GM10266 (cell line): Measurements from ENCODE around the gene EGFL7.
"Not testable (repeated sequence)": the region's sequence is repeated elsewhere in the genome, so short reads cannot be mapped to it uniquely, and the experiment has no call there.

Experiments
- DNase-seq: peaks from one replicate; pipeline ENCODE4 v3.0.0; 2012; ENCODE audit errors: extremely low spot score
- CTCF ChIP-seq: IDR thresholded peaks from 2 replicates; pipeline ENCODE4 v1.5.1; 2012; ENCODE audit warnings: mild to moderate bottlenecking, low read depth; ENCODE audit not compliant: control insufficient read depth, insufficient read depth; ENCODE audit errors: missing control alignments

Gene EGFL7

GRCh38 chr9:136705564-136705963 is 42.8 kb downstream of the EGFL7 start:
- no peak for DNase-seq

GRCh38 chr9:136707011-136707410 is 44.3 kb downstream of the EGFL7 start:
- no peak for DNase-seq
- TF ChIP-seq CTCF, result no peak

More at GRCh38 chr9:136705564-136705963, 42.8 kb downstream of the EGFL7 start:
- TF ChIP-seq CTCF, result no peak

DNA sequence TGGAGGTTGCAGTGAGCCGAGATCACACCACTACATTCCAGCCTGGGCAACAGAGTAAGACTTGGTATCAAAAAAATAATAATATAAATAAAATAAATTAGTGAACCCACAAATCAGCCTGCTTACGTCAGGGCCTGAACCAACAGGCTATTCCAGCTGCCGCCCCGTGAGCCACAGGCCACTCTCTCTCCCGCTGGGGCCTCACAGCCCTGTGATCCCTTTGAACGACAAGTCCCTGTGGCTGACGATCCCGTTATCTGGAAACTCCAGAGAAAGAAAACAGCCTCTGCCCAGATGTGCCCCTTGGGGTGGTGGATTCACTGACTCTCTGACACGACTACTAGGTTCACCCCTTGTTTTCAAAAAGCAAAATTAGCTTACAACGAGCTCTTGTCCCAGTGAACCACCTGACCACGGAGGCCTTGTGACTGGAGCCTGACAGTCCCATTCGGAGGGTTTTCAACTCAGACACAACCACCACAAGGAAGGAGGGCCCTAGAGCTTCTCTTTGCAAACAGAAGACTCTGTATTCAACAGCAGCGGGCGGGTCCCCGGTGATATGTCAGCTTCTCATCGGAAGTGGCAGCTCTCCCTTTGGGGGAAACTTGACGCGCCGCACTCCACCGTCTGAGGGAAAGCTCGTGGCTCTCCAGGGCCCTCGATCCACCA is 45.3 kb downstream of the EGFL7 start:
- no peak for TF ChIP-seq CTCF

GRCh38 chr9:136709454-136710109 is 46.9 kb downstream of the EGFL7 start:
- TF ChIP-seq CTCF, result no peak
- no peak for DNase-seq

More for the DNA sequence above, 45.3 kb downstream of the EGFL7 start:
- no peak for DNase-seq

DNA sequence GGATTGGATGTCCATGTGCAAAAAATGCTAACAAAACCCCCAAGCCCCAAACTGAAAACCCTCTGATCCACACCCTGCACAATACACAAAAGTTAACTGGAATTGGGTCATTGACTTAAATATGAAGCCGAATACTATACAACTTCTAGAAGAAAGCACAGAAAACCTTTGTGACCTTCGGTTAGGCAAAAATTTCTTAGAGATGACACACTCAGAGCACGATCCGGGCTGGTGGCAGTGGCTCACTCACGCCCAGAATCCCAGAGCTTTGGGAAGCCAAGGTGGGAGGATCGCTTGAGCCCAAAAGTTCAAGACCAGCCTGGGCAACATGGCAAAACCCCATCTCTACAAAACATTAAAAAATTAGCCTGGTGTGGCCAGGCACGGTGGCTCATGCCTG is 47.8 kb downstream of the EGFL7 start:
- no peak for TF ChIP-seq CTCF
- no peak for DNase-seq

DNA sequence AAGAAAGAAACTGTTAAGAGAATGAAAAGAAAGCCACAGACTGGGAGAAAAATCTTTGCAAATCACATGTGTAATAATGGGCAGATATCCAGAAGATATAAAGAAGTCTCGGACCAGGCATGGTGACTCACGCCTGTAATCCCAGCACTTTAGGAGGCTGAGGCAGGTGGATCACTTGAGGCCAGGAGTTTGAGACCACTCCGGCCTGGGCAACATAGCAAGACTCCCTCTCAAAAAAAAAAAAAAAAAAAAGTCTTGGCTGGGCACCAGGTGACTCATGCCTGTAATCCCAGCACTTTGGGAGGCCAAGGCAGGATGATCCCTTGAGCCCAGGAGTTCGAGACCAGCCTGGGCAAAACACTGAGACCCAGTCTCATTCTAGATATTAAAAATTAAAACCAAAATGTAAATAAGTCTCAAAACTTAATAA is 48.5 kb downstream of the EGFL7 start:
- DNase-seq, result not testable (repeated sequence)

- no peak for TF ChIP-seq CTCF
- no peak for DNase-seq
Measured at GRCh38 chr9:136711751-136712689, 49.3 kb downstream of the EGFL7 start, which contains the start of gene DIPK1B. Gene DIPK1B (plus strand): TSS chr9:136712572. CDS start chr9:136712666, 94 bp downstream.
